ENCODE measurements around the gene BTNL2.

- no peak for TF ChIP-seq CTCF (IDR thresholded peaks at IDR 0.05)
- no peak for TF ChIP-seq POLR2A (IDR thresholded peaks at IDR 0.05)
- TF ChIP-seq POLR2AphosphoS5 (IDR thresholded peaks at IDR 0.05) = no peak
- TF ChIP-seq EP300 (IDR thresholded peaks at IDR 0.05) = no peak
These were observed 31.0 kb downstream of the BTNL2 start for GRCh38 chr6:32375739-32376529.

All from gastroesophageal sphincter (tissue), 3 donors.